H9 (cell line): ENCODE data around the gene TLE6. TPM values are rescaled to one million over a fixed set of nuclear protein-coding genes. Genes with fewer than 3 reads are reported as not detected.

Experiments used
- DNase-seq: peaks from one replicate; pipeline ENCODE4 v3.0.0-alpha.2; 2017
- H2AFZ ChIP-seq: one replicate; pipeline ENCODE4 v1.6.1; 2013; ENCODE audit warnings: mild to moderate bottlenecking, low read length, control low read depth, moderate library complexity
- H2AK5ac ChIP-seq: 2 replicates; pipeline ENCODE4 v1.6.1; 2013; ENCODE audit warnings: low read length, control low read depth, mixed read lengths; ENCODE audit not compliant: insufficient read length
- H2BK120ac ChIP-seq: one replicate; pipeline ENCODE4 v1.6.1; 2013; ENCODE audit warnings: low read depth, mild to moderate bottlenecking, low read length, control low read depth, inconsistent platforms; ENCODE audit not compliant: poor library complexity, severe bottlenecking
- H2BK12ac ChIP-seq: 2 replicates; pipeline ENCODE4 v1.6.1; 2013; ENCODE audit warnings: low read length, control low read depth, mixed read lengths, low read depth; ENCODE audit not compliant: insufficient read length
- H2BK15ac ChIP-seq: 2 replicates; pipeline ENCODE4 v1.6.1; 2013; ENCODE audit warnings: low read depth, low read length, control low read depth
- H2BK20ac ChIP-seq: one replicate; pipeline ENCODE4 v1.6.1; 2013; ENCODE audit warnings: low read depth, mild to moderate bottlenecking, low read length, control low read depth, inconsistent platforms; ENCODE audit not compliant: poor library complexity, severe bottlenecking
- H2BK5ac ChIP-seq: 2 replicates; pipeline ENCODE4 v1.6.1; 2013; ENCODE audit warnings: low read length, control low read depth, mixed read lengths; ENCODE audit not compliant: insufficient read length
- H3K14ac ChIP-seq: 2 replicates; pipeline ENCODE4 v1.6.1; 2013; ENCODE audit warnings: low read length, control low read depth; ENCODE audit not compliant: insufficient read depth
- H3K18ac ChIP-seq: 2 replicates; pipeline ENCODE4 v1.6.1; 2013; ENCODE audit warnings: low read depth, mild to moderate bottlenecking, mixed read lengths, low read length, control low read depth; ENCODE audit not compliant: insufficient read length
- H3K23ac ChIP-seq: 2 replicates; pipeline ENCODE4 v1.6.1; 2013; ENCODE audit warnings: low read length, control low read depth, mixed read lengths, low read depth; ENCODE audit not compliant: insufficient read length
- H3K23me2 ChIP-seq: 2 replicates; pipeline ENCODE4 v1.6.1; 2013; ENCODE audit warnings: low read depth, mild to moderate bottlenecking, mixed read lengths, low read length, control low read depth; ENCODE audit not compliant: insufficient read length, poor library complexity, severe bottlenecking
- H3K27ac ChIP-seq: 2 replicates; pipeline ENCODE4 v1.5.1; 2013; ENCODE audit warnings: low read length, control low read depth, mixed read lengths, low read depth; ENCODE audit not compliant: insufficient read length
- H3K27me3 ChIP-seq: 2 replicates; pipeline ENCODE4 v1.6.1; 2013; ENCODE audit warnings: low read length, control low read depth, inconsistent platforms; ENCODE audit not compliant: insufficient read depth
- H3K4ac ChIP-seq: 2 replicates; pipeline ENCODE4 v1.6.1; 2013; ENCODE audit warnings: low read depth, mild to moderate bottlenecking, control low read depth, inconsistent platforms, low read length, moderate library complexity
- H3K4me1 ChIP-seq: 2 replicates; pipeline ENCODE4 v1.6.1; 2013; ENCODE audit warnings: low read length, control low read depth, inconsistent platforms; ENCODE audit not compliant: insufficient read depth
- H3K4me2 ChIP-seq: 2 replicates; pipeline ENCODE4 v1.6.1; 2013; ENCODE audit warnings: low read length, control low read depth, mixed read lengths; ENCODE audit not compliant: insufficient read length, insufficient read depth
- H3K56ac ChIP-seq: 2 replicates; pipeline ENCODE4 v1.6.1; 2013; ENCODE audit warnings: low read depth, mild to moderate bottlenecking, mixed read lengths, low read length, control low read depth; ENCODE audit not compliant: insufficient read length
- H3K79me1 ChIP-seq: 2 replicates; pipeline ENCODE4 v1.6.1; 2013; ENCODE audit warnings: low read depth, mild to moderate bottlenecking, moderate library complexity, low read length, control low read depth, inconsistent platforms; ENCODE audit not compliant: insufficient read depth, poor library complexity, severe bottlenecking
- H3K79me2 ChIP-seq: 2 replicates; pipeline ENCODE4 v1.6.1; 2013; ENCODE audit warnings: low read length, control low read depth, inconsistent platforms; ENCODE audit not compliant: insufficient read depth
- H3K9ac ChIP-seq: 2 replicates; pipeline ENCODE4 v1.6.1; 2013; ENCODE audit warnings: low read length, control low read depth, mixed read lengths; ENCODE audit not compliant: insufficient read length; ENCODE audit errors: extremely low read depth
- H3K9me3 ChIP-seq: one replicate; pipeline ENCODE4 v1.6.1; 2013; ENCODE audit warnings: low read depth, low read length, inconsistent platforms; ENCODE audit not compliant: control insufficient read depth
- H3T11ph ChIP-seq: one replicate; pipeline ENCODE4 v1.6.1; 2013; ENCODE audit warnings: mild to moderate bottlenecking, low read length, control low read depth, inconsistent platforms
- H4K20me1 ChIP-seq: one replicate; pipeline ENCODE4 v1.6.1; 2013; ENCODE audit not compliant: control insufficient read depth, insufficient read length, insufficient read depth
- H4K5ac ChIP-seq: 2 replicates; pipeline ENCODE4 v1.6.1; 2013; ENCODE audit warnings: low read depth, mild to moderate bottlenecking, mixed read lengths, low read length, control low read depth; ENCODE audit not compliant: insufficient read length
- H4K8ac ChIP-seq: replicated peaks from 2 replicates; pipeline ENCODE4 v1.6.1; 2013; ENCODE audit warnings: low read length, control low read depth, mixed read lengths, low read depth; ENCODE audit not compliant: insufficient read length
- H4K91ac ChIP-seq: 2 replicates; pipeline ENCODE4 v1.6.1; 2013; ENCODE audit warnings: low read depth, mild to moderate bottlenecking, moderate library complexity, mixed read lengths, low read length, control low read depth; ENCODE audit not compliant: insufficient read length
- H3K27ac Mint-ChIP-seq, 3 experiments: 2 replicates in 2 of 3; 3 replicates in 1 of 3; pipeline ENCODE4 v1.8.0; 2020 to 2021; ENCODE audit warnings: mixed read lengths in 3 of 3, mild to moderate bottlenecking in 1 of 3, moderate library complexity in 1 of 3
- H3K27me3 Mint-ChIP-seq: 2 replicates; pipeline ENCODE4 v1.8.0; 2021; ENCODE audit warnings: low read depth, mild to moderate bottlenecking, moderate library complexity, mixed read lengths
- H3K36me3 Mint-ChIP-seq, 3 experiments: 2 replicates in 2 of 3; 3 replicates in 1 of 3; pipeline ENCODE4 v1.8.0; 2020 to 2021; ENCODE audit warnings: low read depth in 3 of 3, mixed read lengths in 3 of 3; ENCODE audit not compliant: insufficient read depth in 1 of 3
- H3K4me1 Mint-ChIP-seq, 2 experiments: 2 replicates each; pipeline ENCODE4 v1.8.0; 2020; ENCODE audit warnings: mixed read lengths in 2 of 2
- H3K4me3 Mint-ChIP-seq, 2 experiments: 2 replicates in 1 of 2; 3 replicates in 1 of 2; pipeline ENCODE4 v1.8.0; 2020 to 2021; ENCODE audit warnings: mild to moderate bottlenecking in 2 of 2, mixed read lengths in 2 of 2, moderate library complexity in 1 of 2
- H3K9me3 Mint-ChIP-seq, 2 experiments: 2 replicates in 1 of 2; 3 replicates in 1 of 2; pipeline ENCODE4 v1.8.0; 2020; ENCODE audit warnings: mild to moderate bottlenecking in 2 of 2, mixed read lengths in 2 of 2, moderate library complexity in 1 of 2
- WGBS: extraction: QIAGEN DNeasy Blood & Tissue Kit; methylation state at CpG from one replicate; pipeline ENCODE4 v1.1.7; 2013; ENCODE audit warnings: missing lambda C conversion rate, low lambda C conversion rate, mixed read lengths; ENCODE audit not compliant: insufficient read length; ENCODE audit errors: extremely low coverage; 5-methylcytosine and 5-hydroxymethylcytosine counted together
- total RNA-seq: library from RNA; stranded (reverse); gene quantifications from 2 replicates; pipeline ENCODE4 v1.2.1, GENCODE V29; 2021
- TF ChIP-seq, protein P1 (sequence below): fragments of 200-600 bp; sonication (generic); conservative IDR thresholded peaks from 3 replicates; pipeline ENCODE4 v1.8.0; 2021; ENCODE audit warnings: antibody characterized with exemption, mild to moderate bottlenecking

The TLE6 gene
- total RNA-seq, 1 experiment from 2014 or later, result 1.7 TPM

DNA sequence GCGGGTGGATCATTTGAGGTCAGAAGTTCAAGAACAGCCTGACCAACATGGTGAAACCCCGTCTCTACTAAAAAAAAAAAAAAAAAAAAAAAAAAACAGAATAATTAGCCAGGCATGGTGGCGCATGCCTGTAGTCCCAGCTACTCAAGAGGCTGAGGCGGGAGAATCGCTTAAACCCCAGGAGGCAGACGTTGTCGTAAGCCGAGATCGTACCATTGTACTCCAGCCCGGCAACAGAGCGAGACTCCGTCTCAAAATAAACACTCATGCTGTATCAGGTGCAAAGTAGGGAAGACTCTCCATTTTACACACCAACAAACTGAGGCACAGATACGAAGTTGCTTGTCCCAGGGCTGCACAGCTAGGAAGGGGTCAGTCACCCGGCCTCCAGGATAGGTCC lies 15.6 kb downstream of the TLE6 start:
- Histone ChIP-seq H3K4ac (no peak overlapping the region), H3K18ac (no peak overlapping the region), H2AK5ac (no peak overlapping the region), H3K56ac (no peak overlapping the region), H3K27me3 (no peaks in the 10 kb centered on the region), H2BK120ac (no peak overlapping the region), H3K4me2 (no peak overlapping the region), H3K9ac (no peak overlapping the region), H3K23me2 (no peaks in the 10 kb centered on the region), H2BK15ac (no peak overlapping the region), H3T11ph (no peak overlapping the region), H3K14ac (no peak overlapping the region), H4K91ac (no peak overlapping the region), H3K4me1 (no peaks in the 10 kb centered on the region), H2AFZ (no peak overlapping the region), H4K20me1 (no peaks in the 10 kb centered on the region), H4K8ac (no peak overlapping the region), H3K79me2 (no peaks in the 10 kb centered on the region), H3K23ac (no peak overlapping the region), H2BK20ac (no peak overlapping the region), H3K9me3 (no peaks in the 10 kb centered on the region), H3K79me1 (no peaks in the 10 kb centered on the region), H4K5ac (no peak overlapping the region), H2BK12ac (no peak overlapping the region), H3K27ac (no peak overlapping the region), H2BK5ac (no peak overlapping the region)
- Mint-ChIP-seq H3K27me3 (peaks cover 46% of the 10 kb centered on the region), H3K4me1 (peaks cover 10 to 33% of the 10 kb centered on the region in 2 experiments), H3K27ac (no peak overlapping the region), H3K9me3 (no peaks in the 10 kb centered on the region), H3K4me3 (no peak overlapping the region), H3K36me3 (no peaks in the 10 kb centered on the region; a peak in 1 of 7 replicates)
- no peak for DNase-seq
- no CpG with 5 or more reads among the region's 14 CpGs for WGBS
- TF ChIP-seq, protein P1, sequence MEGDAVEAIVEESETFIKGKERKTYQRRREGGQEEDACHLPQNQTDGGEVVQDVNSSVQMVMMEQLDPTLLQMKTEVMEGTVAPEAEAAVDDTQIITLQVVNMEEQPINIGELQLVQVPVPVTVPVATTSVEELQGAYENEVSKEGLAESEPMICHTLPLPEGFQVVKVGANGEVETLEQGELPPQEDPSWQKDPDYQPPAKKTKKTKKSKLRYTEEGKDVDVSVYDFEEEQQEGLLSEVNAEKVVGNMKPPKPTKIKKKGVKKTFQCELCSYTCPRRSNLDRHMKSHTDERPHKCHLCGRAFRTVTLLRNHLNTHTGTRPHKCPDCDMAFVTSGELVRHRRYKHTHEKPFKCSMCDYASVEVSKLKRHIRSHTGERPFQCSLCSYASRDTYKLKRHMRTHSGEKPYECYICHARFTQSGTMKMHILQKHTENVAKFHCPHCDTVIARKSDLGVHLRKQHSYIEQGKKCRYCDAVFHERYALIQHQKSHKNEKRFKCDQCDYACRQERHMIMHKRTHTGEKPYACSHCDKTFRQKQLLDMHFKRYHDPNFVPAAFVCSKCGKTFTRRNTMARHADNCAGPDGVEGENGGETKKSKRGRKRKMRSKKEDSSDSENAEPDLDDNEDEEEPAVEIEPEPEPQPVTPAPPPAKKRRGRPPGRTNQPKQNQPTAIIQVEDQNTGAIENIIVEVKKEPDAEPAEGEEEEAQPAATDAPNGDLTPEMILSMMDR, result no peak
